ENCODE results near the gene ASTL.

Gene ASTL

GRCh38 chr2:96146881-96147592, 8.7 kb upstream of the ASTL start:
- no peak overlapping the region for H3K4me3 ChIP-seq (ENCODE audit: control insufficient read depth, low read depth, low read length)
- no peak for TF ChIP-seq CTCF (IDR thresholded peaks at IDR 0.05; ENCODE audit: control insufficient read depth, insufficient read depth, low read depth, low read length, missing control alignments)
- no peak for DNase-seq (ENCODE audit: low read depth)

GRCh38 chr2:96146153-96146880, 8.0 kb upstream of the ASTL start:
- H3K4me3 ChIP-seq (ENCODE audit: control insufficient read depth, low read depth, low read length) = no peak overlapping the region
- no peak for DNase-seq (ENCODE audit: low read depth)
- TF ChIP-seq CTCF (IDR thresholded peaks at IDR 0.05; ENCODE audit: control insufficient read depth, insufficient read depth, low read depth, low read length, missing control alignments) = no peak

- TF ChIP-seq CTCF (IDR thresholded peaks at IDR 0.05; ENCODE audit: control insufficient read depth, insufficient read depth, low read depth, low read length, missing control alignments) = no peak
- H3K4me3 ChIP-seq (ENCODE audit: control insufficient read depth, low read depth, low read length) = no peak overlapping the region
- no peak for DNase-seq (ENCODE audit: low read depth)
Measured at GRCh38 chr2:96145848-96146152, 7.5 kb upstream of the ASTL start.

GRCh38 chr2:96145036-96145847, 6.9 kb upstream of the ASTL start, which contains the start of gene DUSP2:
DUSP2 (minus strand) TSS chr2:96145440; CDS start chr2:96145354, 86 bp downstream.
- no peak for DNase-seq (ENCODE audit: low read depth)
- TF ChIP-seq CTCF (IDR thresholded peaks at IDR 0.05; ENCODE audit: control insufficient read depth, insufficient read depth, low read depth, low read length, missing control alignments) = no peak
- H3K4me3 ChIP-seq (ENCODE audit: control insufficient read depth, low read depth, low read length) = peak within 1 kb of the TSS; percentile 38

- no peak for DNase-seq (ENCODE audit: low read depth)
- TF ChIP-seq CTCF (IDR thresholded peaks at IDR 0.05; ENCODE audit: control insufficient read depth, insufficient read depth, low read depth, low read length, missing control alignments) = no peak
- peak overlapping the region; percentile 28 for H3K4me3 ChIP-seq (ENCODE audit: control insufficient read depth, low read depth, low read length)
Measured at GRCh38 chr2:96144481-96145035, 6.3 kb upstream of the ASTL start.

- DNase-seq (ENCODE audit: low read depth) = no peak
- H3K4me3 ChIP-seq (ENCODE audit: control insufficient read depth, low read depth, low read length) = peak overlapping the region; percentile 28; the same call in 1 of the 2 replicates
- TF ChIP-seq CTCF (IDR thresholded peaks at IDR 0.05; ENCODE audit: control insufficient read depth, insufficient read depth, low read depth, low read length, missing control alignments) = peak; percentile 3
Measured at GRCh38 chr2:96143848-96144480, 5.7 kb upstream of the ASTL start.

Measured in AG09309 (cell line).